Renal pelvis (tissue), 4 donors: Measurements from ENCODE around the gene FNDC5. TPM values are rescaled to one million over a fixed set of nuclear protein-coding genes. Genes with fewer than 3 reads are reported as not detected.

ENCODE experiments used
- DNase-seq: peaks from one replicate; pipeline ENCODE4 v3.0.0-alpha.2; 2013
- polyA plus RNA-seq, 3 donors: library from polyadenylated mRNA; unstranded; fragments of 120-200 nt; gene quantifications; one replicate each; pipeline ENCODE4 v1.2.1, GENCODE V29; 2013; ENCODE audit not compliant: insufficient read length in 3 of 3

FNDC5 gene
- polyA plus RNA-seq, 3 donors, result 44.2 to 54.0 (median 52.3) TPM

GRCh38 chr1:32899586-32900296, 29.0 kb upstream of the FNDC5 start:
- no peak for DNase-seq

GRCh38 chr1:32898958-32899357, 28.2 kb upstream of the FNDC5 start:
- no peak for DNase-seq

- no peak for DNase-seq
These were observed 27.3 kb upstream of the FNDC5 start for GRCh38 chr1:32898056-32898455.

- no peak for DNase-seq
These were observed 26.7 kb upstream of the FNDC5 start for GRCh38 chr1:32897082-32898049.

- DNase-seq, result no peak
These were observed 25.7 kb upstream of the FNDC5 start for GRCh38 chr1:32896451-32896850.

GRCh38 chr1:32895325-32896215, 24.9 kb upstream of the FNDC5 start:
- no peak for DNase-seq

GRCh38 chr1:32894681-32895080, 24.0 kb upstream of the FNDC5 start:
- no peak for DNase-seq

GRCh38 chr1:32894019-32894600, 23.4 kb upstream of the FNDC5 start:
- DNase-seq, result no peak

- DNase-seq, result no peak
These were observed 22.7 kb upstream of the FNDC5 start for GRCh38 chr1:32893198-32894018.

- no peak for DNase-seq
These were observed 21.9 kb upstream of the FNDC5 start for GRCh38 chr1:32892368-32893197.

- DNase-seq, result no peak
These were observed 20.9 kb upstream of the FNDC5 start for GRCh38 chr1:32891630-32892029.

GRCh38 chr1:32891241-32891570, 20.5 kb upstream of the FNDC5 start:
- DNase-seq, result no peak

GRCh38 chr1:32890516-32891240, 20.0 kb upstream of the FNDC5 start:
- DNase-seq, result no peak

GRCh38 chr1:32889731-32890278, 19.1 kb upstream of the FNDC5 start:
- no peak for DNase-seq

GRCh38 chr1:32888677-32889420, 18.1 kb upstream of the FNDC5 start:
- DNase-seq, result no peak

- DNase-seq, result no peak
These were observed 17.4 kb upstream of the FNDC5 start for GRCh38 chr1:32888134-32888533.

- DNase-seq, result no peak
These were observed 16.9 kb upstream of the FNDC5 start for GRCh38 chr1:32887623-32888022.

GRCh38 chr1:32886828-32887414, 16.2 kb upstream of the FNDC5 start:
- no peak for DNase-seq
